Measurements from ENCODE around the gene PCDHA1.

Gene PCDHA1

GRCh38 chr5:140926443-140927227 is 140.7 kb downstream of the PCDHA1 start:
- no peak for DNase-seq

- DNase-seq = no peak
Observed at GRCh38 chr5:140927228-140927573, 141.3 kb downstream of the PCDHA1 start.

- DNase-seq = no peak
Observed at GRCh38 chr5:140934964-140935606, 149.1 kb downstream of the PCDHA1 start.

GRCh38 chr5:140946578-140946977 is 160.6 kb downstream of the PCDHA1 start:
- DNase-seq = no peak

GRCh38 chr5:140951636-140952035 is 165.7 kb downstream of the PCDHA1 start:
- DNase-seq = no peak

- no peak for DNase-seq
Observed at GRCh38 chr5:140953234-140953633, 167.3 kb downstream of the PCDHA1 start.

- no peak for DNase-seq
Observed at GRCh38 chr5:140962190-140962589, 176.2 kb downstream of the PCDHA1 start.

GRCh38 chr5:140964356-140964755 is 178.4 kb downstream of the PCDHA1 start:
- no peak for DNase-seq

GRCh38 chr5:140965905-140966292 is 180.0 kb downstream of the PCDHA1 start:
- DNase-seq = no peak

GRCh38 chr5:140966293-140967225 is 180.6 kb downstream of the PCDHA1 start, which contains the start of gene PCDHAC2:
Gene PCDHAC2, plus strand, starts transcription at chr5:140966476. Its CDS starts 291 bp downstream, at chr5:140966767.
- no peak for DNase-seq

GRCh38 chr5:140967226-140967893 is 181.4 kb downstream of the PCDHA1 start:
- DNase-seq = no peak

- DNase-seq = no peak
Observed at GRCh38 chr5:140969880-140970279, 183.9 kb downstream of the PCDHA1 start.

- DNase-seq = no peak
Observed at GRCh38 chr5:140973550-140973949, 187.6 kb downstream of the PCDHA1 start.

GRCh38 chr5:140977003-140977402 is 191.1 kb downstream of the PCDHA1 start:
- no peak for DNase-seq

- no peak for DNase-seq
Observed at GRCh38 chr5:140978260-140978659, 192.3 kb downstream of the PCDHA1 start.

- no peak for DNase-seq
Observed at GRCh38 chr5:140978983-140979382, 193.0 kb downstream of the PCDHA1 start.

- DNase-seq = no peak
Observed at GRCh38 chr5:140982083-140982716, 196.3 kb downstream of the PCDHA1 start.

GRCh38 chr5:140986117-140986521 is 200.2 kb downstream of the PCDHA1 start:
- DNase-seq = no peak

GRCh38 chr5:140988100-140988499 is 202.2 kb downstream of the PCDHA1 start:
- no peak for DNase-seq

GRCh38 chr5:140988608-140989007 is 202.7 kb downstream of the PCDHA1 start:
- no peak for DNase-seq

- DNase-seq = no peak
Observed at GRCh38 chr5:140989254-140990020, 203.5 kb downstream of the PCDHA1 start.
